HG03378 (cell line): Measurements from ENCODE around the gene SPN.
"Not testable (repeated sequence)": the region's sequence is repeated elsewhere in the genome, so short reads cannot be mapped to it uniquely, and the experiment has no call there.

ENCODE experiments used
- ATAC-seq: cut with Tn5 transposase; IDR thresholded peaks from one replicate; pipeline ENCODE4 v1.9.1; 2021; ENCODE audit warnings: mild to moderate bottlenecking, moderate library complexity; ENCODE audit not compliant: unreplicated experiment

The SPN gene, protein sequence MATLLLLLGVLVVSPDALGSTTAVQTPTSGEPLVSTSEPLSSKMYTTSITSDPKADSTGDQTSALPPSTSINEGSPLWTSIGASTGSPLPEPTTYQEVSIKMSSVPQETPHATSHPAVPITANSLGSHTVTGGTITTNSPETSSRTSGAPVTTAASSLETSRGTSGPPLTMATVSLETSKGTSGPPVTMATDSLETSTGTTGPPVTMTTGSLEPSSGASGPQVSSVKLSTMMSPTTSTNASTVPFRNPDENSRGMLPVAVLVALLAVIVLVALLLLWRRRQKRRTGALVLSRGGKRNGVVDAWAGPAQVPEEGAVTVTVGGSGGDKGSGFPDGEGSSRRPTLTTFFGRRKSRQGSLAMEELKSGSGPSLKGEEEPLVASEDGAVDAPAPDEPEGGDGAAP

GRCh38 chr16:29663016-29663806 lies at the start of gene SPN:
SPN (plus strand) TSS chr16:29663247; CDS start chr16:29663729, 482 bp downstream.
- no peak for ATAC-seq

- not testable (repeated sequence) for ATAC-seq
Observed at GRCh38 chr16:29613307-29614057, 49.6 kb upstream of the SPN start.

DNA sequence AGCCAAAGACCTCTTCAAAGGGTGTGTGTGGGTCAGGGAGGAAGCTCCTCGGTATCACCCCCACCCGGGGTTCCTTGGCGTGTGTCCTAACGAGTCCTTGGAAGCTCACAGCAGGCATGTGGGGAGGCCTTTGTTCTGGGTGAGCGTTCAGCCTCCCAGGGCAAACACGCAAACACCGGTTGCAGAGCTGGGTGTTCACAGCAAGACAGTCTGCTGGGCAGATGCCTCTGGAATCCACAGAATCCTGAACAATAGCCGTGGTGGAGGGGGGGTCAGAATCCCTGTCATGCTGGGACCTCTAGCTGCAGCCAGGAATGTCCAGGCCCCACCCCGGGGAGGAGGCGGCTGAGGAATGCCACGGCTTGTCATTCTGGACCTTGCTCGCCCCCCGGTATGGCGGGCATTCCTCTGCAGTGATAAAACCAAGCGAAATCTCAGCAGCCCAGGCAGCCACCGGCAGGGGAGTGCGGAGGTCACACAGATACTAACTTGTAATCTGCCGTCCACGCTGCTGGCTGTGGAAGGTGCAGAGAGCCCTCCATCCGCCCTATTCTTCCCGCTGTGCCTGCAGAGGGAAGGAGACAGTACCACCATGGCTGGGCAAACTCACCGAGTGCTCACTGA lies 48.2 kb upstream of the SPN start:
- ATAC-seq: not testable (repeated sequence)

DNA sequence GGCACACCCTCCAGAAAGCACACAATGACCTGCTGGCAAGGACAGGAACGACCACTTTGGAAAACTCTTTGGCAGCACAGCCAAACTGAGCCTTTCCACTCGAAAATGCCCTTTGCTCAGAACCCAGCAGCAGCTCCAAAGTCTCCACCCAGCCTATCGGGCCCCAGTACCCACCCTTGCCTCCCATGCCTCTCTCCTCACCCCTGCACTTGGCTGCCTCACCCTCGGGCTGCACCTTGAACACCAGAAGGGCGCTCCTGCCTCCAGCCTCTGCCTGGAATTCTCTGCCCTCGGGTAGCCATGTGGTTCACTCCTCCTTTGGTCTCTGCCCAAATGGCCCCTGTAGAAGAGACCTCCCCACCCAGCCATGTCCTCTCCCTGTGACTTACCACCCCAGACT lies 46.9 kb upstream of the SPN start:
- ATAC-seq: not testable (repeated sequence)

DNA sequence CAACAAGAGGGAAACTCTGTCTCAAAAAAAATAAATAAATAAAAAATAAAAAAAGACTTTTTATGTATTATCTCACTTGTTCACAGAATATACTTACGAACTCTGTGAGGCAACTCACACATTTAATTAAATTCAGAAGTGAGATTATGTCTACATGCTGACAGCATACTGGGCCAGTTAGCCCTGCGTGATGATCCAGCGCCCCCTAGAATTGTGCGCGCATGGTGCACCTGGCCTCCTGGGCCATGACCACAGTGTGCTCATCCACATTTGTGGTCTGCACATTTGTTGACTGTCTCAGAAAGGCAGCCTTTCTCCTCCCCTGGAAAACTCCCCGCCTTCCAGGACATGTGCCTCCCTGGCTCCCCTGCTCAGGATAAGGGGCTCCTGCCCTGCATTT lies 42.5 kb upstream of the SPN start:
- not testable (repeated sequence) for ATAC-seq

DNA sequence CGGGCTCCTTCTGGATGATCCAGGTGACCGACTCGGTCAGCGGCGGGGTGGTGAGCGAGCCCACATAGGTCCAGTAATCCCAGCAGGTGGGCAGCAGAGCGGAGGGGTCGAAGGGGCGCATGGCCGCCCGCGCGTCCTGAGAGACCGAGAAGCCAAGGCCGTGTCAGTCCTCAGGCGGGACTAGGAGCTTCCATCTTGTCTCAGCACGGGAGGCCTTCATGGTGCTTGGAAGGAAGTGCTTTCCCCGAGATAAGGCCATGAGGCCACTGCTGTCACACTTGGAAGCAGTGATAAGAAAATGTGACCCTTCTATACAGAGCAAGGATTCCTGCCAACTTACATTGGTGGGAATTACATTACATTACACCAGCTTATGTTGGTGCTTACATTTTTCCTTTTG lies 40.3 kb upstream of the SPN start:
- ATAC-seq: not testable (repeated sequence)

- not testable (repeated sequence) for ATAC-seq
Observed at GRCh38 chr16:29623253-29623652, 39.8 kb upstream of the SPN start.

DNA sequence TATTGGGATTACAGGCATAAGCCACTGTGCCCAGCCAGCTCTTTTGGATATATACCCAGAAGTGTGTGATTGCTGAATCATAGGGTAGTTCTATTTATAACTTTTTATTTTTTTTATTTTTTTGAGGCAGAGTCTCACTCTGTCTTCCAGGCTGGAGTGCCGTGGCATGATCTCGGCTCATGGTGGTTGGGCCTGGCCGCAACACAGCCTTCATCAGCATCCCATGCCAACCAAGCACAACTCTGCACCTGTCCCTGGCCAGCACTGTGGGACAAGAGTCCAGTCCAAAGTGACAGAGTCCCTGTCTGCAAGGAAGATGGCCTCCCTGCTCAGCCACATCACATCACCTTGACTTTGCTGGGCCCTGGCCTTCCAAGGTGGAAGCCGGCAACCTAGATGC lies 37.9 kb upstream of the SPN start:
- not testable (repeated sequence) for ATAC-seq

GRCh38 chr16:29626778-29627331 lies 36.2 kb upstream of the SPN start:
- peak; percentile 65 for ATAC-seq

DNA sequence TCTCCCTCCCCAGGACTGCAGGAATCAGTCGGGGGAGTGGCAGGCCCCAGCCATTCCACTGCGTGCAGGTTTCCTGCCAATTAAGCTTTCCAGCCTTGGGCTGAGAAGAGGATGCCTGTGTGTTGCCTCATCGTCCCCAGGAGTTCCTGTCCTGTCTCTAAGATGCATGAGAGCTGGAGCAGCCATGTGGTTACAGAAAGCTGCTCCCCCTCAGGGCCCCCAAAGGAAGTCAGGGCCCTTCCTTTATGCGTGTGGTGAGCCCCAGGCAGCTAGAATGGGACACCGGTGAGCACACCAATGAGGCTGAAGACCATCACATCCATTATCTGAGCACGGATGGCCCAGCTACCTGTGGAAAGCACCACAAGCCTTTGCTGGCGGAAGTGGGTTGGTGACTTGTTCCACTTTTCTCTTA lies 35.4 kb upstream of the SPN start:
- peak; percentile 47 for ATAC-seq

GRCh38 chr16:29628707-29629106 lies 34.3 kb upstream of the SPN start:
- ATAC-seq: not testable (repeated sequence)

DNA sequence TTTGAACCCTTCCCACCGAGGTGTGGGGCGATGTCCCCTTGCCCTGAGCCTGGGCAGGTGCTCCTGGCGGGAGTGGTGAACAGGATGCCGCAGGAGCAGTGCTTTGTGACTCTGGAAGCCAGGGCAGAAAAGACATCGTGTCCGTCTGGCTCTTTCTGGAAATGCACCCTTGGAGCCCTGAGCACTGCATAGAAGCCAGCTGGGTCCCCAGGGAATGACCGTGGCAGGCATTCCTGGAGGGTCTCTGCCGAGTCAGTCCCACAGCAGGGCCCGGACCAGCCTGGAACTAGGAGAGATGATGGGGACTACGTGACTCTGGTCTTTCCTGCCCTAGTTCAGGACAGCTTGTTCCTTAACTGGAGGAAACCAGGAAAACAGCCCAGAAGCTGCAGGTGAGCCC lies 33.7 kb upstream of the SPN start:
- not testable (repeated sequence) for ATAC-seq

- ATAC-seq: not testable (repeated sequence)
Observed at GRCh38 chr16:29631658-29632057, 31.4 kb upstream of the SPN start.

DNA sequence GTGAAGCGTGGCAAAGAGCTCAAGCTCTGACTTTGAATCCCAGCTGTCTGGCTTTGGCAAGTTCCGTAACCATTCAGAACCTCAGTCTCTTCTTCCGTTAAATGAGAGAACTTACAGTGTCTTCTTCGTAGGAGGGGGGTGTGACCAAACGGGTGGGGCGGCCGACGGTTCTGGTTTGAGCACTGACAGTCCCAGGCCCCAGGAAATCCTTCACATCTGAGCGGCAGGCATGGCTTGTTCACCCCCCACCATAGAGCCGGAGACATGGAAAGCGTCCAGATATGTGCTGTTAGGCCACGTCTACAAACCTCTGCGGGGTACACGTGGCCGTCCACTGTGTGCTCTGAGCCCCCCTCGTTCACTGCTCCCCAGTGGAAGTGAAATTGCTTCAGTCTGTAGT lies 27.1 kb upstream of the SPN start:
- ATAC-seq: not testable (repeated sequence)

DNA sequence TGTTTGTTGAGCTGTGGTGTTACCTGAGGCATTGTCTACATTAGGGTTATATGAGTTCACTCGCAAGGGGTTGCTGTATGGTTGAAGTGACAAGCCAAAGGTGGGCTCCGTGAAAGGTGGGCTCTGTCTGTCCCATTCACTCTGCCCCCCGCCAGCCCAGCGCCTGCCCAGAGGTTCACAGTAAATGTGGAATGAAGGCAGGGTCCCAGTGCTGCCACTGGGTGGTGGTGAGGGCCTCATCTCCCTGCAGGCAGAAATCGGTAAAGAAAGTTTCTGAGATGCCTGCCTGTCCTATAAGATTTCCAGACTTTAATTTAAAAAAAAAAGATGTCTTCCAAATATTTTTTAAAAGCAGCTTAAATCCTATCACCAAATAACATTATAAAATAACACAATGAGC lies 26.7 kb upstream of the SPN start:
- not testable (repeated sequence) for ATAC-seq

DNA sequence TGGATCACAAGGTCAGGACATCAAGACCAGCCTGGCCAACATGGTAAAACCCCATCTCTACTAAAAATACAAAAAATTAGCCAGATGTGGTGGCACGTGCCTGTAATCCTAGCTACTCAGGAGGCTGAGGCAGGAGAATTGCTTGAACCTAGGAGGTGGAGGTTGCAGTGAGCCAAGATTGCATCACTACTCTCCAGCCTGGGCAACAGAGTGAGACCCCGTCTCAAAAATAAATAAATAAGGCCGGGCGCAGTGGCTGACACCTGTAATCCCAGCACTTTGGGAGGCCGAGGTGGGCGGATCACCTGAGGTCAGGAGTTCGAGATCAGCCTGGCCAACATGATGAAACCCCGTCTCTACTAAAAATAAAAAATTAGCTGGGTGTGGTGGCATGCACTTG lies 24.3 kb upstream of the SPN start:
- ATAC-seq: not testable (repeated sequence)

- no peak for ATAC-seq
Observed at GRCh38 chr16:29641561-29641960, 21.5 kb upstream of the SPN start.

GRCh38 chr16:29643596-29643995 lies 19.5 kb upstream of the SPN start:
- ATAC-seq: no peak

- ATAC-seq: peak; percentile 35
Observed at GRCh38 chr16:29644338-29644857, 18.6 kb upstream of the SPN start.
